Astrocyte (in vitro differentiated cells and primary cell): Measurements from ENCODE around the gene UMOD. TPM values are rescaled to one million over a fixed set of nuclear protein-coding genes. Genes with fewer than 3 reads are reported as not detected.

ENCODE experiments used
- DNase-seq: peaks from one replicate; pipeline ENCODE4 v3.0.0-alpha.2; 2010; ENCODE audit warnings: low read depth
- FAIRE-seq: peaks from 2 replicates; lab custom pipeline; 2011; peaks lifted over from hg19 to GRCh38; lab: Jason Lieb, UNC
- H2AFZ ChIP-seq: 2 replicates; pipeline ENCODE4 v1.6.0; 2012; ENCODE audit warnings: low read depth, low read length, inconsistent platforms
- H3K27ac ChIP-seq: 2 replicates; pipeline ENCODE4 v1.5.1; 2011; ENCODE audit warnings: low read depth, low read length, inconsistent platforms
- H3K27me3 ChIP-seq: 2 replicates; pipeline ENCODE4 v1.6.0; 2011; ENCODE audit warnings: low read length, inconsistent platforms; ENCODE audit not compliant: insufficient read depth
- H3K36me3 ChIP-seq: 2 replicates; pipeline ENCODE4 v1.5.1; 2011; ENCODE audit warnings: low read length, inconsistent platforms; ENCODE audit not compliant: insufficient read depth
- H3K4me1 ChIP-seq: 2 replicates; pipeline ENCODE4 v1.5.1; 2011; ENCODE audit warnings: low read length, inconsistent platforms; ENCODE audit not compliant: insufficient read depth
- H3K4me2 ChIP-seq: 2 replicates; pipeline ENCODE4 v1.6.0; 2012; ENCODE audit warnings: low read length, inconsistent platforms
- H3K4me3 ChIP-seq: 2 replicates; pipeline ENCODE4 v1.5.1; 2011; ENCODE audit warnings: low read depth, mild to moderate bottlenecking, low read length, inconsistent platforms; ENCODE audit not compliant: insufficient read depth
- H3K79me2 ChIP-seq: 2 replicates; pipeline ENCODE4 v1.6.0; 2012; ENCODE audit warnings: mild to moderate bottlenecking, low read length, inconsistent platforms; ENCODE audit not compliant: insufficient read depth
- H3K9ac ChIP-seq: 2 replicates; pipeline ENCODE4 v1.6.0; 2012; ENCODE audit warnings: mild to moderate bottlenecking, low read length, inconsistent platforms
- H3K9me3 ChIP-seq: 2 replicates; pipeline ENCODE4 v1.5.1; 2012; ENCODE audit warnings: low read depth, mild to moderate bottlenecking, low read length, inconsistent platforms; ENCODE audit not compliant: insufficient read depth
- H4K20me1 ChIP-seq: 2 replicates; pipeline ENCODE4 v1.6.0; 2012; ENCODE audit warnings: low read length, inconsistent platforms; ENCODE audit not compliant: insufficient read depth
- H3K27ac Mint-ChIP-seq: one replicate; pipeline ENCODE4 v1.8.0; 2021; ENCODE audit warnings: mild to moderate bottlenecking, mixed read lengths; ENCODE audit not compliant: unreplicated experiment
- H3K27me3 Mint-ChIP-seq: one replicate; pipeline ENCODE4 v1.8.0; 2021; ENCODE audit warnings: low read depth, mixed read lengths; ENCODE audit not compliant: unreplicated experiment
- H3K36me3 Mint-ChIP-seq: one replicate; pipeline ENCODE4 v1.8.0; 2021; ENCODE audit warnings: low read depth, mixed read lengths; ENCODE audit not compliant: unreplicated experiment
- H3K4me1 Mint-ChIP-seq: one replicate; pipeline ENCODE4 v1.8.0; 2021; ENCODE audit warnings: low read depth, mixed read lengths; ENCODE audit not compliant: unreplicated experiment
- H3K4me3 Mint-ChIP-seq: one replicate; pipeline ENCODE4 v1.8.0; 2021; ENCODE audit warnings: mild to moderate bottlenecking, moderate library complexity, mixed read lengths; ENCODE audit not compliant: unreplicated experiment
- H3K9me3 Mint-ChIP-seq: one replicate; pipeline ENCODE4 v1.8.0; 2021; ENCODE audit warnings: mild to moderate bottlenecking, mixed read lengths; ENCODE audit not compliant: unreplicated experiment
- EZH2 ChIP-seq: IDR thresholded peaks from 2 replicates; pipeline ENCODE4 v1.6.1; 2012; ENCODE audit warnings: mild to moderate bottlenecking, low read length, inconsistent platforms; ENCODE audit not compliant: insufficient read depth
- total RNA-seq: library from RNA; stranded (reverse); gene quantifications from 2 replicates; pipeline ENCODE4 v1.2.1, GENCODE V29; 2021
- TF ChIP-seq, protein P1 (sequence below): IDR thresholded peaks from 2 replicates; pipeline ENCODE4 v1.5.1; 2011; ENCODE audit warnings: low read depth, mild to moderate bottlenecking, inconsistent platforms, low read length, moderate library complexity; ENCODE audit not compliant: insufficient read depth

The UMOD gene
- total RNA-seq, 1 donor from 2014 or later = not detected

DNA sequence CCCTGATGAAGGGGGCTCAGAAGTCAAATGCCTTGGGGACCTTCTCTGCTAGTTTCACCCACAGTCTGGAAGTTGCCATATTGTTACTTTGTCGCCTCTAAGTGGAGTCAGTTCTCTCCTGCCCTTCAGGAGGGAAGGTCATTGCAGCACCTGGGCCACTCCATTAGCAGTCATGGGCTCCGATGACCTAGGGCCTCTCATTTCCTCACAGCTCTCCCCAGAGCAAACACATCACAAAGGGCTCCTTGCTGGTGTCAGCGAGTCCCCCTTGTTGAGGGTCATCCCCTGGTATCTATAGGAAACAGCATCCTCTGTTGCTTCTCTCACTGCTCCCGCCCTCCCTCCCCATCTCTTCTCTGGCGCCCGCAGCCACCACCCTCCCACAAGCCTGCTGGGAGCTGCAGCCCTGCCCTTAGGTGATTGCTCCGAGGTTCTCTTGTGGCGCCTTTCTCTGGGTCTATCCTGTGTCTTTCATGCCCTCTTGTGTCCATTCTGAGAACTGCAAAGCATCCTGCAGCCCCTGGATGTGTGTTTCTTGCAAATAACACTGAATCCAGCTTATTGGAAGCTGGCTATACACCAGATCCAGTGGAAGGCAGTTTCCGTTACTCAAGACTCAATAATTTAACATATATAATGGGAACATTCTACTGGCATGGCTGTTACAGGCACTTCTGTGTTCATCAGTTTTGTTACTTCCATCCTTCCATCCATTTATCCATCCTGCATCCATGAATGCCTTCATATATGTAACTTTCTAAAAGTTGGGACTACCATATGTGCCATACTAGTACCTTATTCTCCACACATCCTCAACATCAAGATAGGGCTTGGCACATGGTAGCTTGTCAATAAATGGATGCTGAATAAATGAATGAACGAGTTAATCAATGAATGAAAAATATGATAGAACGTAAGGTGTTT is 30.9 kb upstream of the UMOD start:
- Histone ChIP-seq H3K27me3 (no peaks in the 10 kb centered on the region), H3K4me3 (no peak overlapping the region), H3K4me2 (no peak overlapping the region), H3K9ac (no peak overlapping the region), H3K27ac (no peak overlapping the region), H2AFZ (no peak overlapping the region), H3K79me2 (no peaks in the 10 kb centered on the region), H3K9me3 (no peaks in the 10 kb centered on the region), H4K20me1 (no peaks in the 10 kb centered on the region), H3K36me3 (no peaks in the 10 kb centered on the region), H3K4me1 (no peaks in the 10 kb centered on the region)
- TF ChIP-seq EZH2 = no peak
- TF ChIP-seq, protein P1, sequence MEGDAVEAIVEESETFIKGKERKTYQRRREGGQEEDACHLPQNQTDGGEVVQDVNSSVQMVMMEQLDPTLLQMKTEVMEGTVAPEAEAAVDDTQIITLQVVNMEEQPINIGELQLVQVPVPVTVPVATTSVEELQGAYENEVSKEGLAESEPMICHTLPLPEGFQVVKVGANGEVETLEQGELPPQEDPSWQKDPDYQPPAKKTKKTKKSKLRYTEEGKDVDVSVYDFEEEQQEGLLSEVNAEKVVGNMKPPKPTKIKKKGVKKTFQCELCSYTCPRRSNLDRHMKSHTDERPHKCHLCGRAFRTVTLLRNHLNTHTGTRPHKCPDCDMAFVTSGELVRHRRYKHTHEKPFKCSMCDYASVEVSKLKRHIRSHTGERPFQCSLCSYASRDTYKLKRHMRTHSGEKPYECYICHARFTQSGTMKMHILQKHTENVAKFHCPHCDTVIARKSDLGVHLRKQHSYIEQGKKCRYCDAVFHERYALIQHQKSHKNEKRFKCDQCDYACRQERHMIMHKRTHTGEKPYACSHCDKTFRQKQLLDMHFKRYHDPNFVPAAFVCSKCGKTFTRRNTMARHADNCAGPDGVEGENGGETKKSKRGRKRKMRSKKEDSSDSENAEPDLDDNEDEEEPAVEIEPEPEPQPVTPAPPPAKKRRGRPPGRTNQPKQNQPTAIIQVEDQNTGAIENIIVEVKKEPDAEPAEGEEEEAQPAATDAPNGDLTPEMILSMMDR = peak; percentile 81
- Mint-ChIP-seq H3K4me1 (no peaks in the 10 kb centered on the region), H3K4me3 (no peak overlapping the region), H3K9me3 (no peaks in the 10 kb centered on the region), H3K36me3 (no peaks in the 10 kb centered on the region), H3K27ac (no peak overlapping the region), H3K27me3 (peaks cover 24% of the 10 kb centered on the region)
- DNase-seq = peak; percentile 21
- no peak for FAIRE-seq

DNA sequence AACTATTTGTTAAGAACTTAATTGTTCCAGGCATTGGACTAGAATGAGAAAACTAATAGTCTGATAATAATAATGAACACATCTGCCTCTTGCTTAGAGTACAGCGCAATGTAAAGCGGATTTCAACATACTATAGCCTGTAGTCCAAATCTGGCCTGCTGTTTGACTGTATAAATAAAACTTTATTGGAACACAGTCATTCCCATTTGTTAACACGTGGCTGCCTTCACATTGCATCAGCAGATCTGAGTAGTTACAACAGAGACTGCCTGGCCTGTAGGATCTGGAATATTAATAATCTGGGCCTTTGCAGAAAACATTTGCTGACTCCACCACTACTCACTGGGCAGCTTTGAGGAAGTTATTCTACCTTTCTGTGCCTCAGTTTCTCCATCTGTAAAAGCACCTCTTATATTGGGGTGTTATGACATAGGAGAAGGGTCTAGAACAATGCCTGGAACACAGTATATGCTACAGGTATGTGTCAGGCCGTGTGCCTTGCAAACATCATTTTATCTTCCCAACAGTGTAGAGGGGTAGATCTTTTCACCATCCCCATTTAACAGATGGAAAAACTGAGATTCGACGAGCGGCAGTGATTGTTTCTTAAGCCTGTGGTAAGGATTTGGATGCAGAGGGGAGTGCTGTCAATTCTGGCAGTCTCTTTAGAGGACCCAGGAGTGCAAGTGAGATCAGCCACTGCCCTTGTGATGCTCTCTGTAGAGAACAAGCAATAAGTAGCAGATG is 29.9 kb upstream of the UMOD start:
- DNase-seq (no peak), FAIRE-seq (no peak)
- Mint-ChIP-seq H3K27ac (no peak overlapping the region), H3K27me3 (peaks cover 27% of the 10 kb centered on the region), H3K36me3 (no peaks in the 10 kb centered on the region), H3K4me1 (no peaks in the 10 kb centered on the region), H3K4me3 (no peak overlapping the region), H3K9me3 (no peaks in the 10 kb centered on the region)
- no peaks in the 10 kb centered on the region for H3K4me1 ChIP-seq
- H3K27me3 ChIP-seq = no peaks in the 10 kb centered on the region
- no peak overlapping the region for H3K4me3 ChIP-seq
- TF ChIP-seq, protein P1 = no peak
- no peak for TF ChIP-seq EZH2
- H2AFZ ChIP-seq = no peak overlapping the region
- no peaks in the 10 kb centered on the region for H3K79me2 ChIP-seq
- no peak overlapping the region for H3K27ac ChIP-seq
- no peaks in the 10 kb centered on the region for H4K20me1 ChIP-seq
- no peaks in the 10 kb centered on the region for H3K36me3 ChIP-seq
- H3K9ac ChIP-seq = no peak overlapping the region
- H3K4me2 ChIP-seq = no peak overlapping the region
- no peaks in the 10 kb centered on the region for H3K9me3 ChIP-seq
